GM21423 (cell line): ENCODE results near the gene ZNF787.

Experiments
- ATAC-seq: cut with Tn5 transposase; IDR thresholded peaks from one replicate; pipeline ENCODE4 v1.9.1; 2021; ENCODE audit warnings: mild to moderate bottlenecking, moderate library complexity; ENCODE audit not compliant: unreplicated experiment

ZNF787 gene

DNA sequence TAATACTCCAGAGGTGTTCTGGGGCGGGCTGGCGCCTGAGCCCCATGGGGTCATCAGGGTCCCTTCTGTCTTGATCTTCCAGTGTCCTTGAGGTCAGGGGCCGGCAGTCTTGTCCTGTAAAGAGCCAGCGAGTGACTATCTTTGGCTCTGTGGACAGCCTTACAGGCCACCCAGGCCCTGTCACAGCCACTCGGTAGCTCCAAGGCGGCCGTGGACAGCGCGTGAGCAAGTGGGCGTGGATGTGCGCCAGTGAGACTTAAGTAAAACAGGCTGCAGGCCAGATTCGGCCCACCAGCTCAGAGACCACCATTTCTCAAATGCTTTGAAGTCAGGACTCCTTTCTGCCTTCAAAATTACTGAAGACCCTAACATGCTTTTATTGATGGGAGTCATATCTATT is 23.7 kb upstream of the ZNF787 start:
- ATAC-seq = no peak

DNA sequence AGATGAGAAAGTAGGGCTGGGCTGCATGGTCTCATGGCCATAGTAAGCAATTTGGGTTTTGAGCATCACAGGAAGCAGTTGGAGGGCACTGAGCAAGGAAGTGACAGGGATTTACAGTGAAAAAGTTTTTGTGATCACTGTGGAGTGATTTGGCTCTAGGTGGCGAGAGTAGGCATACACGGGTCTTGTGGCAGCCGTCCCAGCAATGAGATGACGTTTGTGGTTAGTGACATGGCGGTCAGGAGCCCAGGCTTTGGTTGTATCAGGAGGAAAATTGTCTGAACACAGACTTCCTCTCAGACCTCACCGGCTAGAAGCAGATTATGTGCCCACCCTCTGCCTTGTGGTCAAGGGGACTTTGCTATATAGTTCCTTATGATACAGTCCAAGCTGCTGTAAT is 23.3 kb upstream of the ZNF787 start:
- no peak for ATAC-seq

DNA sequence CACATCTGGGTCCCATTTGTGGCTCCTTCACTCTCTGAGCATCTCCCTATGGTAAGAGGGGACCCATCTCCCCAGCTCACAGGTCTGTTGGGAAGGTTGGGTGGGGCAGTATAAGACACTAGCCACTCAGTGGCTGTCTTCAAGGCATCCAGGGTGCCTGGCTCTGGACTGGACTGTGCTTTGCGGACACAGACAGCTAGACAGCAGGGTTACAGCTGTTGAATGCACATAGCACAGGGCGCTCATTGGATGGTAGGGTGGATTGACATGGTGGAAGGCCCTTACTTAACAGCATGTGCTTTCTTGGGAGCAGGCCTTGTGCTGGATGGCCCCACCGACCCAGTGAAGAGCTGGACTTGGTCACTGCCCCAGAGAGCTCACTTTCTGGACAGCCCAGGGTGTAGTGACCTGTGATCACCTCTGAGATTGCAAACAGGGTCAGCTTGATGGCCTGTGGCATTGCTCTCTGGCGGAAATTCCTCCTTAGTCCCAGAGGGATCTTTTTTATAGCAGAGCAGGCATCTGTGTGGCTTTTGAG is 21.9 kb upstream of the ZNF787 start:
- ATAC-seq = no peak

DNA sequence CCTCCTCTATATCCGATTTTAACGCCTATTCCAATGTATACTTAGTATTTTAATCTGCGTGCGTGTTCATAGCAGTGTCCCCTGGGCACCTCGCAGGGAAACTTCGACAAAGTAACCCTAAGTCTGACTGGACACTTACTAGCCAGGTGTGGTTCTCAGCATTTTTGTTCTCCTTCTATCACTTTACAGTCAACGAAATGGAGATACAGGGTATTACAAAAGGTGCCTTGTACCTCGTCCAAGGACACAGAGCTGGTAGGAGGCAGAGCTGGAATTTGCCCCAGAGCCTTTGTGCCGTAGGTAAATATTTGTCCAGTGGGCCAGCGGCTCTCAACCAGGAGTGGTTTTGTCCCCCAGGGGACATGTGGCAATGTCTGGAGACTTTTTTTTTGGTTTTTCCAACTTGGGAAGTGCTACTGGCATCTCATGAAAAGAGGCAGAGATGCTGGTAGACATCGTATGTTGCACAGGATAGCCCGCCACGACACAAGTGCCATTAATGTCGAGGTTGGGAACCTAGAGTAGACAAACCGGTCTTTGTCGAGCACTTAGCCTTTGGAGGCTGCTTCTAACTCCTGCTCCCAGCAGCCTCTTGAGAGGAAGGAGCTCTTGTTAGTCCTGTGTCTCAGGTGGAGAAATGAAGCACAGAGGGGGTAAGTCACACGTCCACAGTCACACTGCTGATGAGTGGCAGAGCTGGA is 21.1 kb upstream of the ZNF787 start:
- no peak for ATAC-seq

DNA sequence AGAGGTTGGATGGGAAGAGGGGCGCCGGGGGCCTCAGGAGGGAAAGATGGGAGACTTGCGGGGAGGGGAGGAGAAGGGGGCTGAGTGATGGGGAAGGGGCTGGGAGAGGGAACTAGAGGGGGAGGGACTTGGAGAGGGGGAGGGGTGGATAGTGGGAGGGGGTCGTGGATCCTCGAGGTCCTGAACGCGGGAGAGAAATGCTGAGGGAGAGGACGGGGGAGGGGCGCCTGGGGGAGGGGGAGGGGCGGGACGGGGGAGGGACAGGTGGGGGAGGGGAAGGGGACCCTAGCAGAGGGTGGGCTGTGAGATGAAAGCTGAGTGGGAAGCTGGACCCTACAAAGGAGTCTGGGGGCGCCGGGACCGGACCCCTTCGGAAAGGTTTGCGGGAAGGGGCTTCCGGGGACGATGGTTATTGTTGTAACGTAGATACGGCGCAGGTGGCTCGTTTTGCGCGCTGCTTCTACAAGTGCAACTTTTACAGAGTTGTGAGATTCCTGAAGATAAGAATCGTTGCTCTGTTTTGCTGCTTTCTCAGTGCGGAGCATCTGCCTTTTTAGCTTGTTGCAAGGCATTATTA is 20.4 kb upstream of the ZNF787 start:
- ATAC-seq = no peak

DNA sequence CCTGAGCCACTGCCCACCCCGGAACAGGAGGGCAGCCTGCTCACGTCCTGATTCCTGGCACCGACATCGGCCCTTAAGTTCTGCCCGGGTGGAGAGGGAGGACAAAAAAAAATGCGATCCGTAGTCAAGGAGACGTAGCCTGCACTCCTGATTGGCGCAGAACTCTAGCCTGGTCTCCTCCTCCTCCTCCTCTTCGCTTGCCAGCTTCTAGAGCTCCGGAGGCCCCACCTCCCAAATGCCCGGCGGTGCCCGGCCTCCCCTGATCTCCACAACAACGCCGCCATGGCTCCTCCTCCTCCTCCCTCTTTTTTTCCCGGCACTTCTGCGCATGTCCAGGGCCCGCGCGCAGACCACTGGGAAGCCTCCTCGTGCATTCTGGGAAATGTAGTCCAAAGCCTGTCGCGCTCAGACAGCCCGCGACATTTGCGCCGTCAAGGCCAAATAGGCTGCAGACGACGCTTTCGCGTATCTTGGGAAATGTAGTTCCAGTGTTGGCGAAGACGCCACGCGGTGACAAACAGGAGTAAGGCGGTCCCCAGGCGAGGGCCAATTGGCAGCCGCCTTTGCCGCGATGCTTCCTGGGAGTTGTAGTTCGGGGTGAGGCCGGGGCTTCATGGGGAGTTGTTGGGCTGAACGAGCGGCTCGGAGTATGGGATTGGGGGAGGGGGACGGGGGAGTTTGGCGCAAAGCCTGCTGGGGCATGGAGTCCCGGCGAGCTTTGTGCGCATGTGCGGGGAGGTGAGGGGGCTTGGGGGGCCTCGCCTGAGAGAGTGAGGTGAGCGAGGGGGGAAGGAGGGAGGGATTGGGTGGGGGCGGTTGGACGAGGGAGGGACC is 19.7 kb upstream of the ZNF787 start, which contains the start of gene ZNF444:
Gene ZNF444 (plus strand): TSS at position 705 of the 834 bp plus-strand sequence. CDS start 5,625 bp downstream, outside the sequence.
- ATAC-seq = peak; percentile 91

DNA sequence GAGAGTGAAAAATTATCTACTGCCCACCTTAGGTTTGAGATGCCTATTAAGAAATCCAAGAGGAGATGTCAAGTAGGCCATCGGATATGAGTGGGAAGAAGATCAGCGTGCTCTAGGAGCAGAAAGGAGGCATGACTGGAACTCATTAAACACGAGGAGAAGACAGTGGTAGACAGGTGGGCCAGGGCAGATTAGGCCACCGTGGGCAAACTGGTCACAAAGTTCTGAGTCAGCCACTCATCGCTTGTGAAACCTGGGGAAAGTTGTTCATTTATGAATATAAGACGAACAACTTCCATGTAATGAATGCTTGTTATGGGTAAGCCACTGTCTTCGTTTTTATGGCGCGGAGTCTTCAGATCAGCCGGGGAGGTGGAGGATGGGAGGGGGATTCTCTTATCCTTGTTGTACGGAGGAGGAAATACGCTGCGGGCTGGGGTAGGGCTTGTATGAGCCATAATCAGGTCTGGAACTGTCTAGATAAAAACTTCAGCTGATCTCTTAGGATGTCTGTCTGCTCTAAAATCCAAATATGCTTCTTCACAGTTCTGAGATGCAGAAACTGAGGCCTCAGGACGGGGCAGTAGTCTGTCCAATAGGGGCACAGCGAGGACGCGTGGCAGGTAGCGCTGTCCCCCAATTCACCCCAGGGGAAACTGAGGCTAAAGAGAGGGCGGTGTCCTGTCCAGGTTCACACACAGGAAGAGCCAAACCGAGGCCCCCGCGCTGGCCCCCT is 18.9 kb upstream of the ZNF787 start:
- no peak for ATAC-seq

DNA sequence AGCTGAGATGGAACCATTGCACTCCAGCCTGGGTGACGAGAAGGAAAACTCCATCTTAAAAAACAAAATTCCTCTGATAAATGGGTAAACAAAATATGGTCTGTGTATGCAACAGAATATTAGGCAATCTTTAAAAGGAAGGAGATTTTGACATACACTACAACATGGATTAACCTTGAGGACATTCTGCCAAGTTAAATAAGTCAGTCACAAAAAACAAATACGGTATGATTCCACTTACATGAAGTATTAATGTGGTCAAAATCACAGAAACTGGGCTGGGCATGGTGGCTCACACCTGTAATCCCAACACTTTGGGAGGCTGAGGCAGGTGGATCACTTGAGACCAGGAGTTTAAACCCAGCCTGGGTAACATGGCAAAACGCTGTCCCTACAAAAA is 17.0 kb upstream of the ZNF787 start:
- no peak for ATAC-seq

DNA sequence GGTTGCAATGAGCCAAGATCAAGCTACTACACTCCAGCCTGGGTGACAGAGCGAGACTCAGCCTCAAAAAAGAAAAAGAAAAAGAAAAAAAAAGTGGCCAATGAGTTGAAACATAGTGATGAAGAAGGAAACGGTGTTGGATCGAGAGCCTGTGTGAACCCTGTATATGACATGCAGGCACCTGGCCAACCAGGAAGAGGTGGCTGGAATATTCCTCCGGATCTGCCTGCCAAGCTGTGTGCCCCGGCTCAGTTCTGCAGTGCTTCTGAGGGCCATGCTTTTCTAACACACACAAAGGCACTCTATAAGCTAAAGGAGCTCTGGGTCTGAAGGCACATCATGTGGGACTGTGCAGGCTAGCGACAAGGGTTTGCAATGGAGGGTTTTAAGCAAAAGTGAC is 16.3 kb upstream of the ZNF787 start:
- ATAC-seq = no peak

DNA sequence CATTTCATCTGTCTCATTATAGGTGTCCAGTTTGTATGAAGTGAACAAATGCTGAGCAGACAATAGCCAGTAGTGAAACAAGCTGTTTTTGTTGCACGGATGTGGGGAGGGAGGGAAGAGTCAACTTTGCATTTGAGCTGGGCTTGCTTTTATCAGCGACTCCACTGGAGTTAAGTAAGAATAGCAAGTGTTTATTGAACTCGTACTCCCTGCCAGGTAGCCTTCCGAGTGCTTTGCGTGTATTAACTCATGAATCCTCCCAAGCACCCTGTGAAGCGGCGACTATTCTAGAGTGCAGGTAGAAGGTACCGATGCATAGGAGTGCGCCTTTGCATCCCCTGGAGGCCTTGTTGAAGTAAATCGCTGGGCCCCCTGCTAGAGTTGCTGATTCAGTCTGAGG is 15.3 kb upstream of the ZNF787 start:
- ATAC-seq = no peak

DNA sequence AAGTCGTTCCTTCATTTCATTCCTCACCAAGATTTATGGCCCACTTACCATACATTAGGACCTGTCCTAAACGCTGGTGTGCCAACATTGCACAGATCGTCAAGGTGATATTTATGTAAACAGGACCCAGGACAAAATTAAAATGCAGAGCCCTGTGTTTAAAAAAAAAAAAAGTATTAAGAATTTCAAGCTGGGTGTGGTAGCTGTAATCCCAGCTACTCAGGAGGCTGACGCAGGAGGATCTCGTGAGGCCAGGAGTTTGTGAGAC is 13.5 kb upstream of the ZNF787 start:
- ATAC-seq = no peak

DNA sequence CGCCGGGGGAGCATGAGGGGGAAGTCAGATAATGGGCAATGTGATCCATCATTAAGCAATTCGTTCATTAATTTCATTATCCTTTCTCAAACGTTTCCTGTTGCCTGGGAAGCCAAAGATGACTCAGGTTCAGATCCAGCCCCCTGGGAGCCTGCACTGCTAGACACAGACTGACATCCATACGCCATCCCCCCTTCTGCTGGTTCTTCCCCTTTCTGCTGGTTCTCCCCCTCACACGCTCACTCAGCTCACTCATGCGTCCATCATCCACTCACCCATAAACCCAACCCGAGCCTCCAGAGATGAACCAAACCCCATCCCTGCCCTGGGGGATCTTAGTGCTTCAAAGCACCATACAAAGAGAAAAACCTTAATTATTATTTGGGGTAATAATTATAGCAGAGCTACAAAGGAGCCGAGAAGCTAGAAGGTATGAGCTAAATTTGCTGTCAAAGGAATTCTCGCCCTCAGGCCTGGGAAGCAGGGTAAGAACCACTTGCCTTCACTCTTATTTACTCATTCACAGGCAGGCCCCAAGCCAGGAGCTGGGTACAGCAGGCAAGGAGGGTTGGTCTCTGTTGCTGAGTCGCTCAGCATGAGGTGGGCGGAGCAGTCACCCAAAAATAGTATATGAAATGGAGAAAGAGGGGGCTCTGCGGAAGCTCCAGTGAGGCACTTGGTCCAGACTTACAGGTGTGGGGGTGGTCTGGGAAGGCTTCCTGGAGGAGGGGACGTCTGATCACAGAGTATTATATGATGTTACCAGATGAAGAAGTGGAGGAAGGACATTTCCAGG is 13.0 kb upstream of the ZNF787 start:
- ATAC-seq = peak; percentile 73

DNA sequence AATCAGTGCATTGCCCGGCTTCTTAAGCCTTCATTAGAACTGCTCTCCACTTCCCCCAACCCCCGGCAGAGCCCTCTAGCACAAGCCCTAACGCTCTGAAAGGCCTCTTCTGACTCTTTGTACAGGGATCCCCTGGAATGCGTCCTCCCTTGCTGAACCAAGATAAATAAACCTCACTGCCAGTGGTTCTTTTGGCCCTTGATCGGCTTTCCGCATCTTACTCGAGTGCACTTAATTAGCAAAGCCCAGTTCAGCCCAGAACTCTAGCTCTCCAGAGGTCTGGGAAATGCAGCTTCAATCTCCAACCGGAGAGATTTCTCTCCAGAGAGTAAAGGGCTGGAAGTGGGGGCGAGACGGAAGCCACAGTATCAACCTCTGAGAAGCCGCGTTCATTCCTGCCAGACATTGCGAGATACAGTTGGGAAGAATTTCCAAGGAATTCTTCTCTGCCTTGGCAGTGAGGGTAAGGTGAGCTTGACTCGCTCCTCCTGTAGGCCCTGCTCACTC is 11.3 kb upstream of the ZNF787 start:
- no peak for ATAC-seq

DNA sequence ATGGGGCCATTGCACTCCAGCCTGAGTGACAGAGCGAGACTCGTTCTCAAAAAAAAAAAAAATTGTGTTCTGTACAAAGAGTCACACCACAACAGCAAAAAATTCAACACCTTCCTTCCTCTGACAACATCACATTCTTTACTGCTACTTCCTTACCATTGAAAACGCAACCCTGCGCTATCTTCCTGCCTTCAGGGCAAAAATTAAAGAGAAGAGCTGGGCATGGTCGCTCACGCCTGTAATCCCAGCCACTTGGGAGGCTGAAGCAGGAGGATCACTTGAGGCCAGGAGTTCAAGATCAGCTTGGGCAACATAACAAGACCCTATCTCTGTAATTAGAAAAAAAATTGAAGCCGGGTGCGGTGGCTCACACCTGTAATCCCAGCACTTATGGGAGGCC is 10.6 kb upstream of the ZNF787 start:
- no peak for ATAC-seq

DNA sequence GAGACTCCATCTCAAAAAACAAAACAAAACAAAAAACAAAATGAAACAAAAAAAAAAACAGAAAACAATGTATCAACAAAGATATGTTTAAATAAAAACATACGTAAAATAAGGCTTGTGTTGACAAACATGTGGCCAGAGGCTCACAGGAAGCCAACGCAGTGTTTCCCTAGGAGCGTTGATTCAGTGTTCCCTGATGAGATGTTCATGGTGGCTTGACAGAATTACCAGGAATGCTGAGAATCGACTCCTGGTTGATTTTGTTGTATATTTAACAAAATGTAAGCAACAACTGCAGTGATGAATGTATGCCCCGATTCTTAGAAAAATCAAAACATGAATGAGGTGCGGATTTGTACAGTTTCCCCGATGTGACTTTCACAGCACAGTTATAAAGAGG is 8.9 kb upstream of the ZNF787 start:
- no peak for ATAC-seq

DNA sequence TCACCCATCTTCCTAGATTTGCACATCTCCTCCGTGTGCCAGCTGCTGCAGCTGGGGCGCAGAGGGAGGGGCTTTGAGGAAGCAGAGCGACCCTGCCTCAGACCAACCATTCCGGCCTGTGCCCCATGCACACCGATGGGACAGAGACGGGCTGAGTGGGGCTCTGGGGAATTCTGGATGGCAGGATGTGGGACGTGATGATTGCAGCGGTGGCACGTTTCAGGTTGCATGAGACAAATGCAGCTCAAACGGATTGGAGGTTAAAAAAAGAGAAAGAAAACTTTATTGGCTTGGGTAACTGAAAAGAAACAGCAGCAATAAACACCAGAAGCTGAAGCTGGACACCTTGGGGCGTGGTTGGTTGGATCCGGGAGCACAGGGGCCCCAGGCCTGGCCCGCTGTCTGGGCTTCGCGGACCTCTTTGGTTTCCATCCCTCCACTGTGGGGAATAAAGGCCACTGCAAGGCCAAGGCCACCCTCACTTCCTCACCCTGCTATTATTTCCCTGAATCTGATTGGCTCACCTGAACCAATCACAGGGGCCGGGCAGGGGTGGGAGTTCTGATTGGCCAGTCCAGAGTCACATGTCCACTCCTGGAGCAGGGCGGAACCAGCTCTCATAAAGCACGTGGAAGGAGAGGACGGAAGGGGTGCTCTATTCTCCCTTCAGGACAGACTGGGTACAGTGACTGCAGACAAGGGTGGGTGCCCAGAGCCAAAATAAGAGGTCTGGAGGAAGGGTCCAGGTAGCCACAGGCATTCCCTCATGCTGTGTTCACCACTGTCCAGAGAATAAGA is 6.1 kb upstream of the ZNF787 start:
- ATAC-seq = no peak

DNA sequence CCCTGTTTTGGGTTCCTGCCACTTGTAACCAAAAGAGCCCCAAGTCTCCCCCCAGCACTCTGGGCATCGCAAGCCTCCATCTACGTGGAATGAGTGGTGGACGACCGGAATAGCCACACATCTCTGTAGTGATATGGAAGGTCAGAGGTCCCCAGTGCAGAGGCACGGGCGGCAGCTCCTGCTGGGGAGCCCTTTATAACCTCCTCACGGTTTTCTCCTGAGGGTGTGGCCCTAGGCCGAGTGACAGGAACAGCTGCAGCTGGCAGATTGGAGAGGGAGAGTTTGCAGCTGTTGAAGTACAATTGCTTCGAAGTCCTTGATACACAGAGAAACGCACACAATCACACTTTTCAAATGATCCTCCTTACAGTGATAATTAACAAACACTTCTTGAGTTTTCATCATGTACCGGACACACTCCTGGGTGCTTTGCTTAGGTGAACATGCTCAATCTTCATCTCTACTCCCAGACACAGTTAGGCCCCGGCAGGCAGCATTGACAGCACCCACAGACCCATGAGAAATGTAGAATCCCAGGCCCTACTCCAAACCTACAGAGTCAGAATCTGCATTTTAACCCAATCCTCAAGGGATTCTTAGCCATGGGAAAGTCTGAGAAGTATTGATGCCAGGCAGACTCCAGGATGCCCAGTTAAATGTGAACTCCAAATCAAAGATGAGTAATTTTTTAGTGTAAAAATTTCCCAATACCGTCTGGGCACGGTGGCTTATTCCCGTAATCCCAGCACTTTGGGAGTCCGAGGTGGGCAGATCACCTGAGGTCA is 4.9 kb upstream of the ZNF787 start:
- ATAC-seq = no peak

DNA sequence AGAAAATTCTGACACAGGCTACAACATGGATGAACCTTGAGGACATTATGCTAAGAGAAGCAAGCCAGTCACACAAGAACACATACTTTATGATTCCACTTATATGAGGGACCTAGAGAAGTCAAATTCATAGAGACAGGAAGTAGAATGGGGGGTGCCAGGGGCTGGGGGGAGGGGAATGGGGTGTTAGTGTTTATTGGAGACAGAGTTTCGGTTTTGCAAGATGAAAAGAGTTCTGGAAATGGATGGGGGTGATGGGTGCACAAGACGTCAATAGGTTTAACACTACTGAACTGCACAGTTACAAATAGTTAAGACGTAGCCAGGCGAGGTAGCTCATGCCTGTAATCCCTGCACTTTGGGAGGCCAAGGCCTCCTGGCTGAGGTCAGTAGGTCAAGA is 3.5 kb upstream of the ZNF787 start:
- ATAC-seq = no peak
